IPS DF 4.7 (cell line): ENCODE measurements around the gene HEMK1.

ENCODE experiments used
- DNase-seq: peaks from one replicate; pipeline ENCODE4 v3.0.0-alpha.2; 2013; ENCODE audit warnings: low spot score; ENCODE audit errors: extremely low read depth

The HEMK1 gene

GRCh38 chr3:50612970-50613846, 43.9 kb downstream of the HEMK1 start:
- DNase-seq, result no peak

- no peak for DNase-seq
Observed at GRCh38 chr3:50615190-50615589, 45.9 kb downstream of the HEMK1 start.

- no peak for DNase-seq
Observed at GRCh38 chr3:50616003-50616769, 46.9 kb downstream of the HEMK1 start.

GRCh38 chr3:50616770-50617095, 47.4 kb downstream of the HEMK1 start:
- no peak for DNase-seq

GRCh38 chr3:50617096-50617791, 47.9 kb downstream of the HEMK1 start, which contains the start of gene MAPKAPK3:
Gene MAPKAPK3 (plus strand): TSS chr3:50617151. CDS start chr3:50617566, 415 bp downstream.
- no peak for DNase-seq

- DNase-seq, result no peak
Observed at GRCh38 chr3:50617911-50618481, 48.7 kb downstream of the HEMK1 start.

- DNase-seq, result no peak
Observed at GRCh38 chr3:50620420-50620819, 51.1 kb downstream of the HEMK1 start.

GRCh38 chr3:50620820-50621219, 51.5 kb downstream of the HEMK1 start:
- DNase-seq, result no peak

- DNase-seq, result no peak
Observed at GRCh38 chr3:50622881-50623280, 53.6 kb downstream of the HEMK1 start.

GRCh38 chr3:50623840-50624474, 54.6 kb downstream of the HEMK1 start:
- DNase-seq, result no peak

- DNase-seq, result no peak
Observed at GRCh38 chr3:50624634-50625033, 55.3 kb downstream of the HEMK1 start.

GRCh38 chr3:50625231-50626182, 56.2 kb downstream of the HEMK1 start:
- DNase-seq, result no peak

- no peak for DNase-seq
Observed at GRCh38 chr3:50626401-50626800, 57.1 kb downstream of the HEMK1 start.

- DNase-seq, result no peak
Observed at GRCh38 chr3:50627407-50628051, 58.2 kb downstream of the HEMK1 start.

GRCh38 chr3:50628601-50629000, 59.3 kb downstream of the HEMK1 start:
- DNase-seq, result no peak

- DNase-seq, result no peak
Observed at GRCh38 chr3:50630394-50630793, 61.1 kb downstream of the HEMK1 start.

- DNase-seq, result no peak
Observed at GRCh38 chr3:50630877-50631276, 61.6 kb downstream of the HEMK1 start.

- DNase-seq, result no peak
Observed at GRCh38 chr3:50632450-50632849, 63.1 kb downstream of the HEMK1 start.

- no peak for DNase-seq
Observed at GRCh38 chr3:50633230-50633790, 64.0 kb downstream of the HEMK1 start.
